HCEC 1CT (cell line): Measurements from ENCODE around the gene CHI3L1.
A peak's percentile ranks its signal among the peaks of the same experiment; 100 is the strongest.

Experiments
- DNase-seq: peaks from one replicate; pipeline ENCODE4 v3.0.0-alpha.2; 2017

The CHI3L1 gene

DNA sequence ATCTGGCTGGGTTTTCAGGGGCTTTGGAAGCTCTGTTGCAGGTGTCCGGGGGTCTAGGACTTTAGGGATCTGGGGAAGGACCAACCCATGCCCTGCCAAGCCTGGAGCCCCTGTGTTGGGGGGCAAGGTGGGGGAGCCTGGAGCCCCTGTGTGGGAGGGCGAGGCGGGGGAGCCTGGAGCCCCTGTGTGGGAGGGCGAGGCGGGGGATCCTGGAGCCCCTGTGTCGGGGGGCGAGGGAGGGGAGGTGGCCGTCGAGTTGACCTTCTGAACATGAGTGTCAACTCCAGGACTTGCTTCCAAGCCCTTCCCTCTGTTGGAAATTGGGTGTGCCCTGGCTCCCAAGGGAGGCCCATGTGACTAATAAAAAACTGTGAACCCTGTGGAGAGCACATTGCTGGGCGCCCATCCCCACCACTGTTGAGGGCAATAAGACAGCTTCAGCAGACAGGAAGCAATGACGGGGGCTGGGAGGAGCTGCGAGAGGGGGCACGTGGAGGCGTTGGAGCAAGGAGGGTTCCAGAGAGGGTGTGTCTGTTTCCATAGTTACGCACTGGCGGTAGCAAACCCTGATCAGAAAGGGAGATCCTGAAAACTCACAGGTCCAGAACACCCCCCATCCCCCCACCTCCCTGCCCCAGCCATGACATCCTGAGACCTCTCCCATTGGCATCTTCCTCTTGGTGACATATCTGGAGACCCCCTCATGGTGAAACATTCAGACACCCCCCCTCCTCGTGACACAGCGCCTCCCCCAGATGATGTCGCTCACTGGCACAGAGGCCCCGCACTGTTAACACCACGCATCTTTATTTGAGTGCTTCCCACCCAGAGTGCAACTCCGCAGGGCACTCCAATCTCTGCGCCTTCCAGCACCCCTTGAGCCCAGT is 19.2 kb downstream of the CHI3L1 start:
- no peak for DNase-seq

DNA sequence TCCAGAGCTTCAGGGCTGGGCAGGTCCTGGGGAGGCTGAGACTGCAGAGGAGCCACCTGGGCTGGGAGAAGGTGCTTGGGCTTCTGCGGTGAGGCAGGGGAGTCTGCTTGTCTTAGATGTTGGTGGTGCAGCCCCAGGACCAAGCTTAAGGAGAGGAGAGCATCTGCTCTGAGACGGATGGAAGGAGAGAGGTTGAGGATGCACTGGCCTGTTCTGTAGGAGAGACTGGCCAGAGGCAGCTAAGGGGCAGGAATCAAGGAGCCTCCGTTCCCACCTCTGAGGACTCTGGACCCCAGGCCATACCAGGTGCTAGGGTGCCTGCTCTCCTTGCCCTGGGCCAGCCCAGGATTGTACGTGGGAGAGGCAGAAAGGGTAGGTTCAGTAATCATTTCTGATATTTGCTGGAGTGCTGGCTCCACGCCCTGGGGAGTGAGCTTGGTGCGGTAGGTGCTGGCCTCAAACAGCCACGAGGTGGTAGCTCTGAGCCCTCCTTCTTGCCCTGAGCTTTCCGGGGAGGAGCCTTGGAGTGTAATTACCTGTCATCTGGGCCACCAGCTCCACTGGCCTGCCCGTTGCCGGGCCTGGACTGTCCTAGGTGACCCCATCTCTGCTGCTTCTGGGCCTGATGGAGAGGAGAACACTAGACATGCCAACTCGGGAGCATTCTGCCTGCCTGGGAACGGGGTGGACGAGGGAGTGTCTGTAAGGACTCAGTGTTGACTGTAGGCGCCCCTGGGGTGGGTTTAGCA is 20.1 kb downstream of the CHI3L1 start:
- DNase-seq = no peak

DNA sequence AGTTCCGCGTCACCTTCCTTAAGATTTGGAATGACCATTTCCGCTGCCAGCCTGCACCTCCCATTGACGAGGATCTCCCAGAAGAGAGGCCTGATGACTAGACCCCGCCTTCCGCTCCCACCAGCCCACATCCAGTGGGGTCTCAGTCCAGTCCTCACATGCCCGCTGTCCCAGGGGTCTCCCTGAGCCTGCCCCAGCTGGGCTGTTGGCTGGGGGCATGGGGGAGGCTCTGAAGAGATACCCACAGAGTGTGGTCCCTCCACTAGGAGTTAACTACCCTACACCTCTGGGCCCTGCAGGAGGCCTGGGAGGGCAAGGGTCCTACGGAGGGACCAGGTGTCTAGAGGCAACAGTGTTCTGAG is 20.7 kb downstream of the CHI3L1 start:
- DNase-seq = no peak

DNA sequence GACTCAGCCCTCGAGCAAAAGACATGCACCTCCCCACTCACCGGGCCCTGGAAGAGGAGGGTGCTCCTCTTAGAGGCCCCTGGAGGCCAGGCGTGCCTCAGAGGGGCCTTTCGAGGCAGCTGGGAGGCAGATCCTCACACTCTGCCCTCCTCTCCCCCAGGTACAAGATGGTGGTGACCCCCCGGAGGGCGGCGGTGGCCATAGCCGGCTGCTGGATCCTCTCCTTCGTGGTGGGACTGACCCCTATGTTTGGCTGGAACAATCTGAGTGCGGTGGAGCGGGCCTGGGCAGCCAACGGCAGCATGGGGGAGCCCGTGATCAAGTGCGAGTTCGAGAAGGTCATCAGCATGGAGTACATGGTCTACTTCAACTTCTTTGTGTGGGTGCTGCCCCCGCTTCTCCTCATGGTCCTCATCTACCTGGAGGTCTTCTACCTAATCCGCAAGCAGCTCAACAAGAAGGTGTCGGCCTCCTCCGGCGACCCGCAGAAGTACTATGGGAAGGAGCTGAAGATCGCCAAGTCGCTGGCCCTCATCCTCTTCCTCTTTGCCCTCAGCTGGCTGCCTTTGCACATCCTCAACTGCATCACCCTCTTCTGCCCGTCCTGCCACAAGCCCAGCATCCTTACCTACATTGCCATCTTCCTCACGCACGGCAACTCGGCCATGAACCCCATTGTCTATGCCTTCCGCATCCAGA is 21.3 kb downstream of the CHI3L1 start:
- DNase-seq = no peak

DNA sequence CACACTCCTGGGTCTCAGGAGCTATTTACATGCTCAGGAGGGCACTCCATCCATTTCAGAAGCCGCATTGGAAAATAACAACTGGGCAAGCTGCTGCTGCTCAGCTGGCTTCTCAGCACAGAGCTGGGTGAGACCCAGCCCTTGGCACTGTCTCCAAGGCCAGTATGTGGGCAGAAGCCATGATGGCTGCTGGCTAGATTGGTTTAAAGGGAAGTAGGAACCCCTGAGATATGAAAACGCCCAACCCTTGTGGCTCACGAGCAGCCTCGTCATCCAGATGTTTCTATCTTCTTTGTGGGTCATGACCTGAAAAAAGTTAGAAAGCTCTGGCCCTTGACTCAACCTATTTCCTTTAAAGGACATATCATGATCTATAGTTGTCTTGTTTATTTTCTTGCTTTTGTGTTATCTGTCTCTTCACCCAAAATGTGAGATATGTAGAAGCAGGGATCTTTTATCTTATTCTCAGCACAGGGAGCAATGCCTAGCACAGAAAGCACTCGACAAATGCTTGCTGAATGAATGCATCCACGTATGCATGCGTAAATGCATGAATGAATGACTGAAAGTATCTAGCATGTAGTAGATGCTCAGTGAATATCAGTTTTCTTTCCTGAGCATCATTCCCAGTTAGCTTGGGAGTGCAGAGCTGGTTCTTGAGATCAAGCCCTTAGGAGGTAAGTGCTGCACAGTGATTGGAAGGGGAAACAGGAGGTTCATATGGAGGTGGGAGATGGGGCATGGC is 22.4 kb downstream of the CHI3L1 start:
- peak; percentile 7 for DNase-seq

DNA sequence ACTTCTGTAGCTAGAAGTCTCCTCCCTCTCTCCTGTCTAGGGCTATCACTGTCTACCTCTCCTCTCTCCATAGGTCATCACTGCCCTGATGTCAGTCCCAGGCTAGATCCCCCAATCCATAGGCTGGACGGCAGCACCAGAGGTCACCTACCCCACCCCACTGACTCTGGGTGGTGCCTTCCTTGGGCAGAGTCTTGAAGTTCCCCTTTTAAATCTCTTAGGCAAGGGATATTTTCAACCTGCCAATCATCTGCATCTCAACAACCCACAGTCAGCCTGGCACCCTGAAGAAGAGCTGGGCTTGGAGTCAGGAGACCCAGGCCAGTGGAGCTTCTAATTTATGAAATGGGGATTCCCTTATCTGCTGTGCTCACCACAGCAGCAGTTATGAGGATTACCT is 24.1 kb downstream of the CHI3L1 start:
- DNase-seq = no peak

DNA sequence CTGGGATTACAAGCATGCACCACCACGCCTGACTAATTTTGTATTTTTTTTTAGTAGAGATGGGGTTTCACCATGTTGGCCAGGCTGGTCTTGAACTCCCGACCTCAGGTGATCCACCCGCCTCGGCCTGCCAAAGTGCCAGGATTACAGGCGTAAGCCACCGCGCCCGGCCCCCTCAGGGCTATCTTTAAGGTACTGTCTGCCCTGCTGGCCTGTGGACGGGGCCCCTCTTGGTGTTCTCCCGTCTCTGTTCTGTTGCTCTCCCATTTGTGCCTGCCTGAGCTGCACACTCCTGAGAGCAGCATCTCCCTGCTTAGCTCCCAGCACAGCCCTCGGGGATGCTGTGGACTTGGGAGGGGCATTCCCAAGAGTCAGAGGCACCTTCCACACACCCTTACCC is 24.8 kb downstream of the CHI3L1 start:
- DNase-seq = no peak

DNA sequence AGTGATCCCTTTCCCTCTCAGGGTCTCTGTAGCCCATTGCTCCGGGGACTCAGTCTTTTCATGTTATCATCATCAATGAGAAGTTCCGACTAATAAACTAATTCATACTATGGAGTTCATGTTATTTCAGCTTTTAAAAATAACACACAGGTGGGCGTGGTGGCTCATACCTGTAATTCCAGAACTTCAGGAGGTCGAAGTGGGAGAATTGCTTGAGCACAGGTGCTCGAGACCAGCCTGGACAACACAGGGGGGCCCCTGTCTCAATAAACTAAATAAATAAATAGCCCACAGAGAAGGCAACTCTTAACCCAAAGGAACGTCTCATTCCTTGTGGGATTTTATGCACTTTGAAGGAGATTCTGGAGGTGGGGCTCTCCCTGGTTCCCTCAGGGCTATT is 25.3 kb downstream of the CHI3L1 start:
- DNase-seq = no peak

DNA sequence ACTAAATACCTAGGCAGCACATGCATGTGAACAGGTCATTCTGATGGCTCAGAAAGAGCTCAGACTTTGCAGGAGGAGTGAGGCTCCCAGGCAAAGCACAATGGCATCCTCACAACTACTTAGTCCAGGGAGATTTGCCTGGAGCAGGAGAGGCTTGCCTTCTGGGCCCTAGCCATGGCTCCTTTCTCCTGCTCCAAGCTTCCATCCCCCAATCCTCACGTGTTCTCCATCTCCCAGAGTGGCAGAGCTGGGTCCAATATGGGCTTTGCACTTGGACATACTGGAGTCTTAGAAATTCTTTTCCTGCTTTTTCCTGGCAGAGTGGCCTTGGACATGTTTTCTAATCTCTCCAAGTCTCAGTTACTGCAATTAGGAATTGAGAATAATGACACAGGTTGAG is 26.7 kb downstream of the CHI3L1 start:
- no peak for DNase-seq

DNA sequence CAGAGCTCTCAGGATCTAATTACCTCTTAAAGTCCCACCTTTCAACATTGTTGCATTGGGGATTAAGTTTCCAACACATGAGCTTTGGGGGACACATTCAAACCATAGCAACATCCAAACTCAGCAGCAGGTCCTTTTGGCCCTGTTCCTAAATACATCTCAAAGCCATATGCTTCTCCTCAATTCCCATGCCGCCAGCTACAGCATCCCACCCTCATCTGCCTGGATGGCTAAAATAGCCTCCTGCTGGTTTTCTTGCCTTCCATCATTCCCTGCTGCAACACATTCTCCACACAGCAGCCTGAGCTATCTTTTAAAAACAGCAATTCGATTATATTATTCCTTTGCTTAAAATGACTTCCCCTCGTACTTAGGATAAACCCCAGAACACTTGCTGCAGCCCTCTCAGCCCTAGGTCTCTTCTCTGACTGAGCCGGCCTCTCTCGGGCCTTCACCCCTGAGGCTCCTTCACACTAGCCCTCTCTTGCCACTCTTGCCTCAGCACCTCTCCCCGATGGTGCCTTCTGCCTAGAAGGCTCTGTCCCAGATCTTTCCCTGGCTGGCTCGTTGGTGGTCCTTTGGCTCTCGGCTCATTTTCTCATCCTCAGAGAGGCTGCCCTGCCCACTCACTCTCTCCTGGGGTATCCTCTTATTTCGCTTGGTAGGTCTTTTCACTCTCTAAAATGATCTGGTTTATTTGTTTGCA is 27.4 kb downstream of the CHI3L1 start:
- DNase-seq = no peak

DNA sequence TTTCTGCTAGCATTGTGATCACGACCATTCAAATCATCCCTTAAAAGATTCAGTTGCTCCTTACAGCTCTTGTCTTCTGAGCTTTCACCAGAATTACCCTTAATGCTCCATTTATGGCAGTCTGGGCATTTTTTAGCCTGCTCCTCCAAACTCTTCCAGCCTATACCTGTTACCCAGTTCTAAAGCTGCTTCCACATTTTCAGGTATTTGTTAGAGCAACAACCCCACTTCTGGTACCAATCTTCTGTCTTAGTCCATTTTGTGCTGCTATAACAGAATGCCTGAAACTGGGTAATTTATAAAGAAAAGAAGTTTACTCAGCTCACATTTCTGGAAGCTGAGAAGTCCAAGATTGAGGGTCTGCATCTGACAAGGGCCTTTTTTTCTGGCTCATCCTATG is 28.1 kb downstream of the CHI3L1 start:
- no peak for DNase-seq

DNA sequence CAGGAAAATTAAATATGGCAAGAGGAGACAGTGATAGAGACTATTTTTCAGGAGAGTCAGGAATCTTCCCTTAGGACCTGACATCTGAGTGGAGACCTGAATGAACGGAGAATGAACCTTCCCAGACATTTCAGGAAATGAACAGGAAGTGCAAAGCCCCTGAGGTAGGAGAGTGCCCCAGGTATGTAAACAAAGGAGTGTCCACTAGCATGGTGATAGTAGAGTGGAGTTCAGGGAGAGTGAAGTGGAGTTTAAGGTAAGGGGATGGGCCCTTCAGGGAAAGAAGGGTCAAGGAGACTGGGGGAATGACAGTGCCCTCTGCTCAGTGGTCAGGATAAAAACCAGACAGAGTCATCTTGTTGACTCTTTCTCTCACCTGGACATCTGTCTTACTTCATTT is 30.2 kb downstream of the CHI3L1 start:
- no peak for DNase-seq

DNA sequence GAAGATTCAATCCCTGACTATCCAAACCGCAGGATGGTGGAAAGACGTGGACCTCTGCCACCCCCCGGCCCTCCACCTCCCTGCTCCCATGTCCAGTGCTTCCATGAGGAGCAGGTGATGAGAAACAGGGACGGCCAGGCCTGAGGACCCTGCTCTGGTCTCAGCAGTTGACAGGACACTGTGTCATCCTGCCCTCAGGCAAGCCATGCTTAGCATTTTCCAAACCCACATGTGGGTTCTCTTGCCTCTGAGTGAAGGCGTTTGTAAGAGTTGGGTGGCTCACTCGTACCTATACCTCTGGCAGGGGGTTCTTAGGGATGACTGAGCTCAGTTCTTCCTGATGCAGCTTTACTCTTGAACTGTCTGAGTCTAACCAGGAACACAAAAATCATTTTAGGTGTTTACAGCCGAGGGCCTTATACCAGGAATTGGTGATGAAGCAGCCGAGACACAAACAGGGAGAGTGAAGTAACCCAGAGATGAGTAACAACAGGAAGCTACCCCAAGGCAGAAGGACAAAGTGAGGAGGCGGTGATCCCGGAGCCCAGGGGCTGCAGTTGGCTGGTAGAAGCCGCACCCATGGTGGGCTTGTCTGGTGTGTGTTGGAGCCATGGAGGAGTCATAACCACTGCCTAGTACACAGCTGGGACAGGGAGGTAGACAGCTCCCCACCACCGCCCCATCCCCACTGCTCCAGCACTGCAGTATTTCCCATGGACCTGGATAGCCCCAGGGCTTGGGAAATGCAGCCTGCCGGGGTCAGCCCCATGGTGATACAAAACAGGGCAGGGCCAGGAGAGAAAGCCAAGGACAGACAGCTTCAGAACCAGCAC is 32.3 kb downstream of the CHI3L1 start:
- DNase-seq = peak; percentile 32

DNA sequence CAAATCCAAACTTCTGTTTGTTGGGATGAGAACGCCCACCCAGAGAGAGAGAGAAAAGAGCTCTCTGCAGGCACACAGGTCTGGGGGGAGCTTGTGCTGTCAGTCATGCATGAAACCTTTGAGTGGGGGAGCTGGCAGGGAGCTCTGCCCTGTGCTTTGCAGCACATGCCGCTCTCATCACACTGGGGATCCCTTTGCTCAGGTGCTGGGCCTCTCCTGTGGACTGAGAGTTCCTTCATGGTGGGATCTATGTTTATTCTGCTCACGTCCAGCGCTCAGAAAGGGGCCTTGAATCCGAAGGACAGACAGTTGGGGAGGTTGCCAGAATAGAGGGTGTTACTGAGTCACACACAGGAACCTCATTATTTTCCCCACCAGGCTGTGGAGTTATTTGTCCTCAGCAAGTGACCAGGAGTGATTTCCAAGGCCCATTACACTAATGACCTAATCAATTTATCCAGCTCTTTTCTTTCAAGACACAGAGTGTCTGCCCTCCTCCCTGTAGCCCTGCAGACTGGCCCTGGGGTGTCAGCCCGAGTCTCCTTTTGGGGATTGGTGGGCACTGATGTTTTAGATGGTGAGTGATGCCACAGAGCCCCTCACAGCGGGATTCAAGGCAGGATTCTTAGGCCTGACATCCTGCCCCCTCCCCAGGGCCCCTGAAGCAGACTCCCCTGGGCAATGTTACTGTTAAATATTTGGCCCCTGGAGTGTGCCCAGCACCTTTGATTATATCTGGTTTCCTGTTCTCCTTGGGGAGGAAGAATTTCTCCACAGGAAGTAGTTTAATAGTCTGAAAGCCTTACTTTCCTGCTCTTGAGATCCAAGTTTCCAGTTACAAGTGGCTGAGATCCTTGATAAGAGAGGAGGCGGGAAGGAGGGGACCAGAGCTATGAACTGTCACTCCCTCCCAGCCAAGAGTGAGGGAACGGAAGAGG is 33.2 kb downstream of the CHI3L1 start:
- DNase-seq = no peak

DNA sequence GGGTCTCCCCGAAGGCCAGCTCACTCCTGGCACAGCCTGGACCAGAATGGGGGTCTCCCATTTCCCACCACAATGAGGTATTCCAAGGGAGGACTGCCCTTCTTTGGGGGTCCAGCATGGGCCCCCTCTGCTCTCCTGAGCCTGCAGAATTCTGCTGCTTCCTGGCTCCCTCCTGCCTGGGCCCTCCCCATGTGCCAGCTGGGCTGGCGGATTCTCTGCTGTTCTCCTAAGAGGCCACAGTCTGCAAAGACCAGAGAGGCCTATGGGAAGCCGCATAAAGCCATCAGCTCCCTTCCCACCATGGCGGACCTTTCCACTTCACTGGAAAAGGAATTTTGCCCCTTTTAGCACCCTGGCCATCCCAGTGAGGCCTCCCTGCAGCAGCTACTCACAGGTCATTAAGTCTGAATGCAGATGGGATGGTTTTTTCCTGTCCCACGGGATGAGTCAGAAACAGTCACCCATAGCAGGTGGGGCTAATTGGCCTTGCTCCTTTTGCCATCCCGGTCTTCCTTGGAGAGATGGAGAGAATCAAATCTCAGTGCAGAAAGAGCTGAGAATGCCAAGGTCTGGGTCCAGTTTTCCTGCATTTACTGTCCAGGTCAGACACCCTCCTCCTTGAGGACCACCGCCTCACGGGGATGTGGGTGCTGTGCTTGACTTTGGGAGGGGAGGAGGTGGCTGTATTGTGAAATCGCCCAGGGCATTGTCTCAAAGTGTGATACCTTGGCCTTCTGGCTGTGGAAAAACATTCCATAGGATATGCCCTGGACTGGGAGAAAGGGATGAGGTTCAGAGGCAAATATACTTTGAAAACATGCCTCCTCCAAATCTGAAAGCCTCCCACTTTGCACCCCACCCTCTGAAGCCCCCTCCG is 34.1 kb downstream of the CHI3L1 start:
- DNase-seq = peak; percentile 57

DNA sequence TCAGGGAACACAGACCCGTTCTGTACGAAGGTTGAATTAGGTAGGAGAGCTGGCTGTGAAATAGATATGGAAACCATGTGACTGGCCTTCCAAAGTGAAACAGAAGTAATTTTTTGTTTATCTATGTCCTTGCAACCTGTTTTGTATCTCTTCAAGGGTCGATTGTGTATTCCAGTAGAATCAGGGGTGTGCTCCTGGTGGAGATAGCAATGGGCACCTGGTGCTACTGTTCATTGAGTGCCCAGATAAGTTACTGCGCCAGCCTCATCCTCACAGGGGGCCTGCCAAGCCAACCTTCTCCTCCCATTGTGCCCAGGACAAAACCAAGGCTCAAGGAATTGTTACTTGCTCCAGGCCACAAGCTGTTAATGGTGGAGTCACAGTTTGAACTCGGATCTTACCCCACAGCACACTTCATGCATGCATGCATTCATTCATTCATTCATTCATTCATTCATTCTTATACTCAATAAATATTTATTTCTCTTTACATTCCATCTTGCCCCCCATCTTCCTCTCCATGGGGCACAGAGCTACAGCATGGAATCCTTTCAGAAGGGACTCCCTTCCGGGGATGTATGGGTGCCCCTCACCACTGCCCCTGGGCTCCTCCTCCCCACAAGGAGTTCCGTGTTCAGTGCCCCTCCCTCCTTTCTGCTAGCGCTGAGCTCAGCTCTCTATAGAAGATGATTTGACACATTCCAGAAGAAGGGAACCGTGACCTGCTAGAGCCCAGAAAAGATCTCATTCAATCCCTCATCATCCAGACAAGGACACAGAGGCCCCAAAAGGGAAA is 34.9 kb downstream of the CHI3L1 start:
- no peak for DNase-seq

DNA sequence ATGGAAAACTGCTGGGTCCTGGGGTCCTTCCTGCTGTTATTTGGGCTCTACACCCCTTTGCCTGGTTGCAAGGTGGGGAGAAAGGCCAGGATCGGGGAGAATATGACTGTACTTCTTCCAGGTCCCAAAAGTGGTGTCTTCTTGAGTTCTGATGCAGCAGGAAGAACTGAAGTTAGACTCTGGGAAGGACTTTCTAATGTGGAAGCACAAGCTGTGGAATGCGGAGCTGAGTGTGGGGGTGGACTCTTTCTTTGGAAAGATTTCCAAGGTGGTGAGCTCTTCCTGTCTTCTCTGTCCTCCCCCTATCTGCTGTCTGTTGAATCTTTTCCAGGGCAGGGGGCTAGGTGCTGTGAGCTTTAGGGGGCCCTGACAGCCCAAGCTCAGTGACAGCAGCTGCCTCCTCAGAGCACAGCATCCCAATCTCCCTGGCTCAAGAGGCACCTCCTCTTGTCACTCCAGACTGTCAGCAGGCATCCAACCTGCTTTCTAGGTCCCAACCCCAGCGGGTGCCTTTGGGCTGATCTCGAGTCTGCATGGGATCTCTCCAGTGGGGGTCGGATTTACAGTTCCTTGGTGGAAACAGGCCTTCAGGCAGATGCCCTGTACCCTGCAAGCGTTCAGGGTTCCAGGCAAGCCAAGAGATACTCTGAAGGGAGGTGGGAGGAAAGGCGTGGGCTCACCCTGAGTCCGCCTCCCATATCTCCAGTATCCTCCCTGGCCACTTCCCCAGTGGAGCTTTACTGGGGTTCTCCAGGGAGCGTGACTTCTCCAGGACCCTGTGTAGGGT is 35.8 kb downstream of the CHI3L1 start:
- DNase-seq = no peak
